DMS153 (cell line): ENCODE measurements around the gene CFAP46.

Source experiments
- DNase-seq: peaks from one replicate; lab custom pipeline; 2025; lab: John Stamatoyannopoulos, UW

Gene CFAP46

DNA sequence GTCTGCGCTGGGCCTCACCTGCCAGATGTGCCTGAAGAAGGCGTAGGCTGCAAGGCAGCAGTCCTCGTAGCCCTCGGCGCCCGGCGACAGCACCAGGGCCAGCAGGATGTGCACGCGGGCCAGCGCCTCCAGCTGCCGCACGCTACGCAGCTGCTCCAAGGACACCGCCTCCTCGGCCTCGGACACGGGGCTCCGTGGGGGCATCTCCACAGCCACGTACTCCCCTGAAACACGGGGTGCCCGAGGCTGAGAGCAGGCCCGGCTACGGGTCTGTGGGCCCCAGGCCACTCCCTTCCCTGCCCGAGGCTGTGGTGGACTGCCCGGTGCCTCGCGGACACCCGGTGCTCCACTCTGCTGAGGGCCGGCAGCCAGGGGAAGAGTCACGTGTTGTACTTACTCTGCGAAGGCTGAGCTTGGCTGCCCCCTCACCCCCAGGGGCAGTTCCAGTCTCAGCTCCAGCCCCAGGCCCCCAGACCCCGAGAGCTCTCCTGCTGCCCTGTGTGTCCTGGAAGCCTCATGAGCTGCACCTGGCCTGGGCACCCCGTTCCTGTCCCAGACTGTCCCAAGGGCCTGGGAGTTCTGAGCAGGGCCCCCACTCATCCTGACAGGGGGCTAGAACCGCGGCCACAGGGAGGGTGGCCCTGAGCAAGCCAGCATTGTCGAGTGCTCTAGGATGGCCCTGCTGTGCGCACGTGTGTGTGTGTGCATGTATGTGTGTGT is 62.8 kb downstream of the CFAP46 start:
- no peak for DNase-seq

DNA sequence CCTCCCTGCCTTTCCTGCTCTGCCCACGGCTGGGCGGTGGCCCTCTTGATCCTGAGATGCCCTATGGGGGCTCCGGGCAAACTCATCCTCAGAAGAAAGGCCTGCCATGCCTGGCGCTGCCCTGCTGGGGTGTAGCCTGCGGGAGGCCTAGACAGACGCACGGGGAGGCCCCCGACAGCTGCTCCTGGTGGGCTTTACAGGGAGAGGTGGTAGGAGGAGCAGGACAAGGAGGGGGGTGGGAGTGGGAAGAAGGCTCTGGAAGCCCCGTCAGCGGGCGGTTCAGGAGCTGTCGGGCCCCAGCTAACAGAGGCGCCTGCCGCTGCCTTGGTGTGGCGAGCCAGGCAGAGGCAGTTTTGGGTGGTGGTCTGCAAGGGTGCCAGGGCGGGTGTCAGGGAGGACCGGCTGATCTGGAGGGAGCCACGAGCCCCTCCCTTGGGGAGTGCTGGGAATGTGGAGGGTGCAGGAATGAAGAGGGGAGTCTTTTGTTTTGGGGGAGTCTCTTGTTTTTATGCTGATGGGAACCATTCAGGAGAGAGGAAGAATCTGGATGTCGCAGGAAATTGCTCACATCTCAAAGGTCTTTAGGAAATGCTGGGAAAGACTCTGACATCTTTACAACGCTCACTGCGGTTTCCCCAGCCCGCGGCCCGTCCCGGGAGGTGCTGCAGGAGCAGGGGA is 63.5 kb downstream of the CFAP46 start:
- no peak for DNase-seq

DNA sequence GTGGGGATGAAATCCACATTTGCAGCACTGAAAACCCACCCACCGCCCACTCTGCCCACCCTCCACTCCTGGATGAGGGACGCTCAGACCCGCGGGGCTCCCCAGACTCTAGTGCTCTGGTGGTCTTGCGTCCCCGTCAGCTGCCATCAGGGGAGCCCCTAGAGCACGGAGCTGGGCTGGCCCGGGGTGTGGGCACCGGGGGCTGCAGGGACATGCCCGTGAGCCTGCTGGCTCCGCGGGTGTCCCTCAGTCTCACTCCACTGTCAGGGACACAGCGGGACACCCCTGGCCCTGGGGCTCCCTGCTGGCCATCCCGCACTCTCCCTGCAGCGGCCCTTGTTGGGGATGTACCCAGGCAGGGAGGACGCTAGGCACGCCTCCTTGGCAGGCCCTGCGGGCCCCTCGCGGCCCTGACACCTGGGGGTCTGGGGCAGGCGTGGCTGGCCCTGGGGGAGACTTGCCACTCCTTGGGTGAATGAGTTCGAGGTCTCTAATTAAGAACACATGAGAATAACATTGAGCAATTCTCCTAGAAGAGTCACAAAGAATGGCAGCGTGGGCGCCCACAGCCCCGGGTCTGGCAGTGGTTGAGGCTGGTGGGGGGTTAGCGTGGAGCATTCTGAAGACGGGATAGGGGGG is 64.2 kb downstream of the CFAP46 start:
- no peak for DNase-seq

GRCh38 chr10:132877473-132877872 is 64.9 kb downstream of the CFAP46 start:
- DNase-seq: no peak

DNA sequence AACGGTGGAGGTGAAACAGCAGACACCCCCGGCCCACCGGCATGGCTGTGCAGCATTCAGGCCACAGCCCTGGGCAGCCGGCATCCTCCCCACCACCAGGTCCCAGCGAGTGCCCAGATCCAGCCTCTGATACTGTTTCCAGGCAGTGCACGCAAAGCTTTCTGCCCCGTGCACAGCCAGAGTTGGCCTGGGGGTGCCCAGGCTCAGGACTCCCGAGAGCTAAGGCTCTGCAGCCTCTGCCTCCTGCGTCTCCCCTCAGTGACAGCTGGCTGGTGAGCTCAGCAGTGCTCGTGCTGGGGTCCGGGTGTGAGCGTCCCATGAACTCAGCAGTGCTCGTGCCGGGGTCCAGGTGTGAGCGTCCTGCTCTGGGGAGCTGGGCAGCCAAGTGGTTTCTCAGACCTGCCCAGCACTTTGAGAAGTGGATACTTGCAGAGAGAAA is 65.4 kb downstream of the CFAP46 start:
- DNase-seq: no peak

DNA sequence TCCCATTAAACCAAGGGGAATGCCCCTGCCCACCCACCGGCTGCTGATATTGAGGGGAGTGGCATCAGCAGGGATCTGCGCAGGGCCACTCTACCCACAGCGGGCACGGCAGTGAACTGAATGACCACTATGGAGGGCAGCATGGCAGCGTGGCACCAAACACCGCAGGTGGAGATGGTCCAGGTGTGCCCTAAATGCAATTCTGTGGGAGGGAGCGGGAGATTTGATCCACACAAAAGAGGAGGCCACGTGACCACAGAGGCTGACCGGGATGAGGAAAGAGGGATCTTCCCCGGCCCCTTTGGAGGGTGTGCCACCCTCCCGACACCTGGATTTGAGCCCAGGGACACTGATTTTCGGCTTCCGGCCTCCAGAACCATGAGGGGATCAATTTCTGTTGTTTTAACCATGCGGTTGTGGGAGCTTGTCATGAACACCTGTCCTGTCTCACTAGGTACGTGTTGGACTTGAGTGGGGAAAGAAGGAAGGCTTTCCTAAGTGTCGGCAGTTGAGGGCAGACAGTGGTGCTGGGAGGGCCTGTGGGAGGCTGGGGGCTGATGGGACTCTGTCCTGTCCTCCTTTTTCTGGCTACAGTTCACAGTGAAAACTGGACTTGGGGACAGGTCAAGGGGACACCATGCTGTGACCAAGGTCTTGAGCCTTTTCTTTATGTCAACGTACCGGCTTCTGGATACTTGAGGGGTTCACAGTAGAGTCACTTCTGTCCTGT is 66.1 kb downstream of the CFAP46 start:
- no peak for DNase-seq

DNA sequence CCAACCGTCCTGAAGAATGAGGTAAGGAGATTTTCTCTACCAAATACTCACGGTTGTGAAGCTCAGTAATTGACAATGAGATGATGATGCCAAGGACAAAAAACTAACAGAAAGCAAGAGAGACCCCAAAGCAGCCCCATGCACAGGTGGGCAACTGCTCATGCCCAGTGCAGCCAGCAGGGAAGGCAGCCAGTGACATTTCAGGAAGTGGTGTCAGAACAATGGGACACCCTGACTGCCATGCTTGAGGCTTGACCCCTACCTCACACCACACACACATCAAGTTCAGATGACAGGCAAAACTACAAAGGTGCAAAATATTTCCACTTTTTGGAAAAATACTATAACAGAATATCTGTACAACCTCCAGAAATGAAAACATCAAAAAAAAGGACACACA is 66.9 kb downstream of the CFAP46 start:
- DNase-seq: no peak

GRCh38 chr10:132873395-132873794 is 69.0 kb downstream of the CFAP46 start:
- DNase-seq: no peak

DNA sequence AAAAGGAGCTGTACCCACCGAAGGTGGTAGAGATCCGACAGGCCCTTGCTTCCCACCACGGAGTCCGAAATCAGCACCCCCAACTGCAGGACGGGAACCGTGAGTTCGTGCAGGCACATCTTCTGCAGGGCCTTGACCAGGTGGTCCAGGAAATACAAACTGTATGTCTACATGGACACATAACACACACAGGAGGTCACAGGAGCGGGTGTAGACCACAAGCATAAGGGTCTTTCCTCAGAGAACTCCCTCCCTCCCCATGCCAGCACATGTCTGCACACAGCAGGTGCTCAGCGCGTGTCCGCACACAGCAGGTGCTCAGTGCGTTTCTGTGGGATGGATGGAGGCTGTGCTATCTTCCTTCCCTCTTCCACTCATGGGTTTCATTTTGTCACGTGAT is 69.7 kb downstream of the CFAP46 start:
- DNase-seq: no peak

DNA sequence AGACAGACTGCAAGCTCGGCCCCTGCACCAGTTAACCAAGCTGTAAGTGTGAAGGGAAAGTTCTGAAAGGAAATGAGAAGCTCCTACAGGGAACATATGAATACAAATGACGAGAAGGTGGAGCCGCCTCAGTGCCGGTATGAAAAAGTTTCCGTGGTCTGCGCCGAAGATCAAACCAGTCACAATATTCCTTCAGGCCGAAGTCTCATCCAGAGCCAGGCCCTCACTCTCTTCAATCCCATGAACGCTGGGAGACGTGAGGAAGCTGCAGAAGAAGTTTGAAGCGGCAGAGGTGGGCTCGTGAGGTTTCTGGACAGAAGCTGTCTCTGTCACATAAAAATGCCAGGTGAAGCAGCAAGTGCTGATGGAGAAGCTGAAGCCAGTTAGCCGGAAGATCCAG is 71.9 kb downstream of the CFAP46 start:
- DNase-seq: no peak

DNA sequence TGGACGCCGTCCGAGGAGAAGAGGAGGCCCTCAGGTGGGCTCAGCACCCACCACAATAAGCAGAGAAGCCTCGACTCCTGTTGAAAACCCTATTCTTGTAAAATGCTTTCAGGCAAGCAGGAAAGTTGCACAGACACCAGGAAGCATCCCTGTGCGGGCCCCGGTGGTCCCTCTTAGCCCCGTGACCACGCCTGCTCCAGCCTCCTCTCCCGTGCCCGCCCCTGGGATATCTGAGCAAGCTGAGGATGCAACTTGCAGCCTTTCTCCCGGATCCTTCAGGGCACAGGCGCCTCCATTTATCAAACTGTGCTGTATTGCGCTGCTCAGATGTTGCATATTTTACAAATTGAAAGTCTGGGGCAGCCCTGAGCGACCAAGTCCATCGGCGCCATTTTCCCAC is 72.7 kb downstream of the CFAP46 start:
- no peak for DNase-seq

GRCh38 chr10:132868995-132869394 is 73.4 kb downstream of the CFAP46 start:
- DNase-seq: no peak

GRCh38 chr10:132867801-132868644 is 74.3 kb downstream of the CFAP46 start:
- no peak for DNase-seq

DNA sequence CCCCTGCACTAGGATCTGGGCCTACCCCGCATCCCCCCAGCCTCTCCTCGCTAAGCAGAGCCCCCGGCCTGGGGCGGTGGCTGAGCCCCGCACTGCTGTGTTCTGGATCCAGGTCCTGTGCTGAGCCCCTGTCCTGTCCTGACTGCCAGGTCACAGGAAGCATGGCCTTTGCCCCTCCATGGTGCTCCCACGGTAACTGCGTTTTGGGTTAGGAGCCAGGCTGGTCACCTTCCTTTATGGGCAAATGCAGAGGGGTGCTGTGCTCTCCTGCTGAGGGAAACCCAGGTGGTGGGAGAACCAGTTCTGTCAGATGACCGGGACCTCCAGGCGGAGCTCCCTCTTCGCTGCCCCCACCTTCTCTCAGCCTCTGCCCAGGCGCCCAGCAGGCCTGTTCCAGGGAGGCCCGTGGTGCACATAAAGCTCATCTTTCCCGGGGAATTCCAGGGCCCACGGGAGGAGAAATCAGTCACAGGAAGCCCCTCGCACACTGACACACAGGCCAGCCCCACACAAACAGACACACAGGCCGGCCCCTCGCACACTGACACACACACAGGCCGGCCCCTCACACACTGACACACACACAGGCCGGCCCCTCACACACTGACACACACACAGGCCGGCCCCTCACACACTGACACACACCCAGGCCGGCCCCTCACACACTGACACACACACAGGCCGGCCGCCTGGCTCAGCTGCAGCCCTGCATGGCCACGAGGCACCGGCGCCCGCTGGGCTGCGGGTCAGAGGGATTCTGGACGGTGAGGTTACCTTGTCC is 75.6 kb downstream of the CFAP46 start:
- no peak for DNase-seq

DNA sequence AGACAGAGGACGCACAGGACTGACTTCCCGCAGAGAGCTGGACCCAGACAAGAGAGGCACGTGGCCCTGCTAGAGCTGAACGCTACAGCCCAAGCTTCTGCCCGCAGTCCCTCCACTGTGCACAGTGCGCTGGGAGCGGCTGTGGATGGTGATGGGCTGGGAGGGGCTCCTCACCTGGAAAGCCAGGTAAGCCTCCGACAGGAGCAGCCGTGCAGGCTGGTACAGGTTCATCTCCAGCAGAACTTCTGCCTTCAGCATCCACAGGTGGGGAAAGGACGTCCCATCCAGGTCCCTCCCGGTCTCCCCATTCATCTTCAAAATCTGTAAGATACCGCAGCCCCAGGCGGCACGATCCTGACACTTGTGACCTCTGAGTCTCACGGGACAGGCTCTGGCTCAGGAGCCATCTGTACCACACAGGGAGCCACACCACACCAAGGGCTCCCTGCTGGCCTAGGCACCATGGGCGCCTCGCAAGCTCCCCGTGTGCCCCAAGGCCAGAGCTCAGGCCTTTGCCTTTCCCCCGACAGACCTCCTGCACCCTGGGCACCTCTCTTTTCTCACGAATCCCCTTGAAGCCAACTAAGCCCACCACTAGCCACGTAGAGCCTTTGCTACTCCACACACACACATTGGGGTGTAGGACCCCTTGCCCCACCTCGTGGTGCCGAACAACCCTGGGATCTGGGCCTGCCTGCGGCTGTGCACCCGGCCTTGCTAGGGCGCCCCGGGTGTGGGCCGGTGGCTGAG is 76.3 kb downstream of the CFAP46 start:
- DNase-seq: no peak

DNA sequence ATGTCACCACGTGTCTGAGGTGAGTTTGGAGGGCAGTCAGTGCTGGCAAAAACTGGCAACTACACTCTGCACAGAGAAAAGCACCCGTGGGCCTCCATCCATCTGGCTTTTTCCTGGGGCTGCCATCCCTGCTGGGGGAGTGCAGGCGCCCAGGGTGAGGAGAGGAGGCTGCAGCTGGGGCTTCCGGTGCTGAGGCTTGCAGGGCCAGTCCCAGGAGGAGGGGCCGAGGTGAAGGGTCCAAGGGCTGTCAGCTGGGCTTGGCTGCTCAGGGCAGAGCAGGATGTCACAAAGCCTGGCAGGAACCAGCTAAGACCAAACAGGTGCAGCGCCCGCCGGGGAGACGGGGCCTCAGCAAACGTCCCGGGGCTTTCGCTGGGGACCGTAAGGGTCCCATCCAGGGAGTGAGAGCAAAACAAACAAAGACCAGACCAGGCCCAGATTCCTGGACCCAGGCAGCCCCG is 77.2 kb downstream of the CFAP46 start:
- DNase-seq: no peak

- DNase-seq: no peak
Observed at GRCh38 chr10:132862485-132863420, 79.6 kb downstream of the CFAP46 start.

DNA sequence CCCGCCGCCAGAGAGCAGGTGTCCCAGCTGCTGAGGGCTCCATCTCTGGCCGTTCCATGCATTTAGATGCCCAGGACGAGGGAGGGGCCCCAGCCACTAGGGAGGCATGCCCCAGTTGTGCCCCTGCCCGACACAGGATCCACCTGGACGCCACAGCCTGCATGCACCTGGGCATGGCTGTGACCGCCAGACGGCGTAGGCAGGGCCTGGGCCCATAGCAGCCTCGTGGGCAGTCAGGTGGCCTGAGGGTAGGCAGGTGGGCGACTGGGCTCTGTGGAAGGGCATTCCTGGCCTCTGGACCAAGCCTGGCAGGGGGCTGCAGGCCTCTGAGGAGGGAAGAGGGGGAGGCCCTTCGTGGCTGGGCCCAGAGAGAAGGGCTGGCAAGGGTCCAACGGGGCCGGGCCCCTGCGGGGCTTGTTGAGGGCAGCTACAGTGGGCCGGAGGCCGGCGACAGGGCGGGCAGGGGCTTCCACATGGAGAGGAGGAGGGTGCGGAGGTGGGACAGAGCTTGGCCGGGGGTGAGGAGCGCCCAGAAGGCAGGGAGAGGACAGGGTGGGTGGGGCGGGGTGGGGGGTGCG is 80.4 kb downstream of the CFAP46 start:
- no peak for DNase-seq
